Ascending aorta (tissue), 2 donors: ENCODE measurements around the gene MTMR12. TPM values are rescaled to one million over a fixed set of nuclear protein-coding genes. Genes with fewer than 3 reads are reported as not detected.
"Not testable (repeated sequence)": the region's sequence is repeated elsewhere in the genome, so short reads cannot be mapped to it uniquely, and the experiment has no call there.

Source experiments
- DNase-seq, 2 donors: peaks; one replicate each; pipeline ENCODE4 v3.0.0-alpha.2; 2019; ENCODE audit warnings: low spot score in 2 of 2
- H3K27ac ChIP-seq, 2 donors: fragments of 200-600 bp; sonication (generic); one replicate each; pipeline ENCODE4 v1.5.1; 2016 to 2017; ENCODE audit warnings: mild to moderate bottlenecking in 1 of 2
- H3K27me3 ChIP-seq: fragments of 200-600 bp; sonication (generic); one replicate; pipeline ENCODE4 v1.5.1; 2017
- H3K36me3 ChIP-seq, 2 donors: fragments of 200-600 bp; sonication (generic); one replicate each; pipeline ENCODE4 v1.5.1; 2016
- H3K4me1 ChIP-seq, 2 donors: fragments of 200-600 bp; sonication (generic); one replicate each; pipeline ENCODE4 v1.5.1; 2016 to 2017; ENCODE audit warnings: mild to moderate bottlenecking in 1 of 2
- H3K4me3 ChIP-seq, 2 donors: fragments of 200-600 bp; sonication (generic); one replicate each; pipeline ENCODE4 v1.5.1; 2016 to 2017; ENCODE audit warnings: mild to moderate bottlenecking in 1 of 2
- H3K9me3 ChIP-seq, 2 donors: fragments of 200-600 bp; sonication (generic); one replicate each; pipeline ENCODE4 v1.5.1; 2016
- intact Hi-C: fragments of 100-400 bp; cut with DNase I; formaldehyde crosslinking; loops from one replicate; pipeline ENCODE4 v1.15.1; 2023
- total RNA-seq: library from RNA; depleted of rRNA; stranded (reverse); fragments of >200 nt; gene quantifications from one replicate; pipeline ENCODE4 v1.1.0, GENCODE V29; 2016
- TF ChIP-seq, protein P1 (sequence below), 3 experiments: fragments of 200-600 bp in 2 of 3; fragments of 450-650 bp in 1 of 3; sonication (generic) in 2 of 3; IDR thresholded peaks; one replicate each; pipeline ENCODE4 v1.5.1; 2016 to 2019; ENCODE audit warnings: antibody characterized with exemption in 3 of 3, mild to moderate bottlenecking in 1 of 3, moderate library complexity in 1 of 3

Gene MTMR12
- total RNA-seq, 1 donor from 2014 or later: 19.5 TPM

GRCh38 chr5:32297181-32298058 lies 15.3 kb downstream of the MTMR12 start:
- H3K4me3 ChIP-seq: no peak overlapping the region
- peaks cover 0 to 12% of the 10 kb centered on the region in 2 donors for H3K36me3 ChIP-seq
- TF ChIP-seq, protein P1, sequence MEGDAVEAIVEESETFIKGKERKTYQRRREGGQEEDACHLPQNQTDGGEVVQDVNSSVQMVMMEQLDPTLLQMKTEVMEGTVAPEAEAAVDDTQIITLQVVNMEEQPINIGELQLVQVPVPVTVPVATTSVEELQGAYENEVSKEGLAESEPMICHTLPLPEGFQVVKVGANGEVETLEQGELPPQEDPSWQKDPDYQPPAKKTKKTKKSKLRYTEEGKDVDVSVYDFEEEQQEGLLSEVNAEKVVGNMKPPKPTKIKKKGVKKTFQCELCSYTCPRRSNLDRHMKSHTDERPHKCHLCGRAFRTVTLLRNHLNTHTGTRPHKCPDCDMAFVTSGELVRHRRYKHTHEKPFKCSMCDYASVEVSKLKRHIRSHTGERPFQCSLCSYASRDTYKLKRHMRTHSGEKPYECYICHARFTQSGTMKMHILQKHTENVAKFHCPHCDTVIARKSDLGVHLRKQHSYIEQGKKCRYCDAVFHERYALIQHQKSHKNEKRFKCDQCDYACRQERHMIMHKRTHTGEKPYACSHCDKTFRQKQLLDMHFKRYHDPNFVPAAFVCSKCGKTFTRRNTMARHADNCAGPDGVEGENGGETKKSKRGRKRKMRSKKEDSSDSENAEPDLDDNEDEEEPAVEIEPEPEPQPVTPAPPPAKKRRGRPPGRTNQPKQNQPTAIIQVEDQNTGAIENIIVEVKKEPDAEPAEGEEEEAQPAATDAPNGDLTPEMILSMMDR (IDR thresholded peaks at IDR 0.05): no peak
- H3K27me3 ChIP-seq: no peaks in the 10 kb centered on the region
- H3K27ac ChIP-seq: no peak overlapping the region
- no peak for DNase-seq
- H3K4me1 ChIP-seq: no peaks in the 10 kb centered on the region
- intact Hi-C loops: no loop called here
- no peaks in the 10 kb centered on the region for H3K9me3 ChIP-seq

DNA sequence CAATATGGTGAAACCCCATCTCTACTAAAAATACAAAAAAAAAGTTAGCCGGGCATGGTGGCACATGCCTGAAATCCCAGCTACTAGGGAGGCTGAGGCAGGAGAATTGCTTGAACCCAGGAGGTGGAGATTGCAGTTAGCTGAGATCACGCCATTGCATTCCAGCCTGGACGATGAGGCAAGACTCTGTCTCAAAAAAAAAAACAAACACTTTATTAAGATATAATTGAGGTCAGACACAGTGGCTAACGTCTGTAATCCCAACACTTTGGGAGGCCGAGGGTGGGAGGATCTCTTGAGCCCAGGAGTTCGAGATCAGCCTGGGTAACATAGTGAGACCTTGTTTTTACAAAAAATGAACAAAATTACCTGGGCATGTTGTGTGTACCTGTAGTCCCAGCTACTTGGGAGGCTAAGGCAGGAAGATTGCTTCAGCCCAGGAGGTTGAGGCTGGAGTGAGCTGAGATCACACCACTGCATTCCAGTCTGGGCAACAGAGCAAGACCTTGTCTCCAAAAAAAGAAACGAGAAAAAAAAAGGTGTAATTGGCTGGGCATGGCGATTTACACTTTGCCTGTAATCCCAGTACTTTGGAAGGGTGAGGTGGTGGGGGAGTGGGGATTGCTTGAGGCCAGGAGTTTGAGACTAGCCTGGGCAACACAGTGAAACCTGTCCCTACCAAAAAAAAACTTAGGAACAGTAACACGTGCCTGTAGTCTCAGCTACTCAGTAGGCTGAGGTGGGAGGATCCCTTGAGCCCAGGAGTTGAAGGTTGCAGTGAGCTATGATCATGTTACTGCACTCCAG lies 16.6 kb downstream of the MTMR12 start:
- H3K9me3 ChIP-seq, H3K27ac ChIP-seq, intact Hi-C loops, H3K4me3 ChIP-seq, H3K27me3 ChIP-seq, H3K4me1 ChIP-seq, DNase-seq: not testable (repeated sequence)
- peaks cover 0 to 15% of the 10 kb centered on the region in 2 donors for H3K36me3 ChIP-seq

DNA sequence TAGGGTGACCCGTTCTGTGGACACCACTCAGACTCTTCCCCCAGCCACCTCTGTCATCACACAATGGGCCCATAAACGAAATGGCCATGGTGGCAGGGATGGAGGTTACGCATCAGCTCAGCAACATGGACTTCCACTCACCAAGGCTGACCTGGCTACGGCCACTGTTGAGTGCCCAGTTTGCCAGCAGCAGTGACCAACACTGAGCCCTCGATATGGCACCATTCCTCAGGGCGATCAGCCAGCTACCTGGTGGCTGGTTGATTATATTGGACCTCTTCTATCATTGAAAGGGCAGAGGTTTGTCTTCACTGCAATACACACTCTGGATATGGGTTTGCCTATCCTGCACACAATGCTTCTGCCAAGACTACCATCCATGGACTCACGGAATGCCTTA lies 21.1 kb downstream of the MTMR12 start:
- Histone ChIP-seq H3K36me3 (peaks cover 0 to 15% of the 10 kb centered on the region in 2 donors), H3K27me3 (no peaks in the 10 kb centered on the region), H3K4me1 (no peaks in the 10 kb centered on the region), H3K27ac (no peak overlapping the region), H3K9me3 (no peaks in the 10 kb centered on the region), H3K4me3 (no peak overlapping the region)
- no peak for DNase-seq
- TF ChIP-seq, protein P1 (IDR thresholded peaks at IDR 0.05): no peak
- intact Hi-C loops: no loop called here

DNA sequence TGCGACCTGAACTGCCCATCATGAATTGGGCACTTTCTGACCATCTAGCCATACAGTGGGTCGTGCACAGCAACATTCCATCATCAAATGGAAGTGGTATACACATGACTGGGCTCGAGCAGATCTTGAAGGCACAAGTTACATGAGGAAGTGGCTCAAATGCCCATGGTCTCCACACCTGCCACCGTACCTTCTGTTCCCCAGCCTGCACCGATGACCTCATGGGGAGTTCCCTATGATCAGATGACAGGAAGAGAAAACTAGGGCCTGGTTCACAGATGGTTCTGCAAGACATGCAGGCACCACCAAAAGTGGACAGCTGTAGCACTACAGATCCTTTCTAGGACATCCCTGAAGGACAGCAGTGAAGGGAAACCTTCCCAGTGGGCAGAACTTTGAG lies 21.8 kb downstream of the MTMR12 start:
- Histone ChIP-seq H3K4me1 (no peaks in the 10 kb centered on the region), H3K36me3 (peaks cover 0 to 11% of the 10 kb centered on the region in 2 donors), H3K27ac (no peak overlapping the region), H3K9me3 (no peaks in the 10 kb centered on the region), H3K4me3 (no peak overlapping the region), H3K27me3 (no peaks in the 10 kb centered on the region)
- intact Hi-C loops: no loop called here
- TF ChIP-seq, protein P1 (IDR thresholded peaks at IDR 0.05): no peak
- DNase-seq: no peak

- DNase-seq, H3K27ac ChIP-seq, intact Hi-C loops: not testable (repeated sequence)
Observed at GRCh38 chr5:32290501-32290900, 22.2 kb downstream of the MTMR12 start.

DNA sequence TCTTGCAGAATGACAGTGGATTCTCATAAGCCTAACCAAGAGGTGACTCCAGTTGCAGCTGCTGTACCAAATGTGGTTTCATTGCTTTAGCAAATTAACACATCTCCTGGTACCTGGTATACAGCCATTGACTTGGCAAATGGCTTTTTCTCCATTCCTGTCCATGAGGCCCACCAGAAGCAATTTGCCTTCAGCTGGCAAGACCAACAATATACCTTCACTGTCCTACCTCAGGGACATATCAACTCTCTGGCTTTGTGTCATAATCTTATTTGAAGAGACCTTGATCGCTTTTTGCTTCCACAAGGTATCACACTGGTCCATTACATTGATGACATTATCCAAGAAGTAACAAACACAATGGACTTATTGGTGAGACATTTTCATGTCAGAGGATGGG lies 22.8 kb downstream of the MTMR12 start:
- H3K36me3 ChIP-seq, H3K4me1 ChIP-seq, DNase-seq, H3K4me3 ChIP-seq, H3K27me3 ChIP-seq, intact Hi-C loops, H3K27ac ChIP-seq, H3K9me3 ChIP-seq: not testable (repeated sequence)

More at GRCh38 chr5:32290501-32290900, 22.2 kb downstream of the MTMR12 start:
- not testable (repeated sequence) for H3K4me3 ChIP-seq, H3K9me3 ChIP-seq, H3K4me1 ChIP-seq, H3K36me3 ChIP-seq, H3K27me3 ChIP-seq

DNA sequence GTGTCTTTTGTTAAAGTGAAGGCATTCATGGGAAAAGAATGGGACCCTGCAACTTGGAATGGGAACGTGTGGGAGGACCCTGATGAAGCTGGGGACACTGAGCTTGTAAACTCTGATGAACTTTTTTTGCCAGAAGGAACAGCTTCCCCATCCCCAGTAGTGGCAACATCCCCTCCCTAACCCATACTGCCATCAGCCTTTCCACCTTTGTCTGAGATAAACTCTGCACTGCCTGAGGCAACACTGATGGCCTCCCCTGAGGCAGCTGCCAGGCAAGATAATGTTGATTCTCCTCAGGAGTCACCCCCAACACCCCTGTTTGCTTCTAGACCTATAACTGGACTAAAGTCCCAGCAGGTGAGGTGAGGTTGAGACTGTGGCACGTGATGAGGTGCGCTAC lies 24.6 kb downstream of the MTMR12 start:
- DNase-seq, H3K27ac ChIP-seq, H3K4me3 ChIP-seq, H3K4me1 ChIP-seq, H3K9me3 ChIP-seq, intact Hi-C loops, H3K36me3 ChIP-seq, H3K27me3 ChIP-seq: not testable (repeated sequence)

DNA sequence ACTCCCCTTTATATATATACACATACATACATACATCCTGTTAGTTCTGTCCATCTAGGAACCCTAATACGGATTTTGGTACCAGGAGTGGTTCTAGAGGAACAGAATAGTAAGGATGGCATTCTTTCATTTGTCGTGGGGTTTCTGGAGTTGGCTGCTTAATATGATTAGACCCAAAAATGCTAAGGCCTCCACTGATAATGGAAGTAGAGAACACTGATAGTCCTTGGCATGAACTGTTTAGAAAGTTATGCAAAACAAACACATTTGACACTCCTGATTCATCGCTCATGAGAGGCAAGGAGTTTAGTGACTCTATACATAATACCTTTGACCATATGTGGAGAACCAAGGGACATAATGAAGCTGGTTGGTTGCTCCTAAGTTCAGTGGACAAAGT lies 25.2 kb downstream of the MTMR12 start:
- H3K27ac ChIP-seq, H3K36me3 ChIP-seq, intact Hi-C loops, DNase-seq, H3K4me1 ChIP-seq, H3K9me3 ChIP-seq, H3K4me3 ChIP-seq, H3K27me3 ChIP-seq: not testable (repeated sequence)
